BLaER1 treated with 17β-estradiol and CSF1 and Interleukin-3, amounts not matched to agents 10 nM and 100 nM (cell line): Measurements from ENCODE around the gene TMEM9.

Experiments used
- H3K27ac ChIP-seq, 11 experiments: shearing (Covaris generic); formaldehyde crosslinking; 2 replicates each; pipeline ENCODE4 v1.8.1; 2022
- H3K27me3 ChIP-seq, 11 experiments: shearing (Covaris generic); formaldehyde crosslinking; 2 replicates each; pipeline ENCODE4 v1.8.1; 2022
- H3K36me3 ChIP-seq, 11 experiments: shearing (Covaris generic); formaldehyde crosslinking; 2 replicates each; pipeline ENCODE4 v1.8.1; 2022
- H3K4me1 ChIP-seq, 10 experiments: shearing (Covaris generic); formaldehyde crosslinking; 2 replicates each; pipeline ENCODE4 v1.8.1; 2022
- H3K4me2 ChIP-seq, 11 experiments: shearing (Covaris generic); formaldehyde crosslinking; 2 replicates each; pipeline ENCODE4 v1.8.1; 2022
- H3K4me3 ChIP-seq, 10 experiments: shearing (Covaris generic); formaldehyde crosslinking; 2 replicates each; pipeline ENCODE4 v1.8.1; 2022
- H3K9ac ChIP-seq, 11 experiments: shearing (Covaris generic); formaldehyde crosslinking; 2 replicates each; pipeline ENCODE4 v1.8.1; 2022
- H3K9me3 ChIP-seq, 11 experiments: shearing (Covaris generic); formaldehyde crosslinking; replicated peaks in 1 of 11; 2 replicates each; pipeline ENCODE4 v1.8.1; 2022
- H4K20me1 ChIP-seq, 11 experiments: shearing (Covaris generic); formaldehyde crosslinking; 2 replicates each; pipeline ENCODE4 v1.8.1; 2022
- Cebpa-rat ChIP-seq, 11 experiments: shearing (Covaris generic); IDR thresholded peaks; 2 replicates each; pipeline ENCODE4 v1.8.1; 2022

Gene TMEM9

GRCh38 chr1:201111672-201112071 lies 42.6 kb downstream of the TMEM9 start:
- no peaks in the 10 kb centered on the region for H4K20me1 ChIP-seq
- TF ChIP-seq Cebpa-rat (IDR thresholded peaks at IDR 0.05): no peak

GRCh38 chr1:201111156-201111555 lies 43.1 kb downstream of the TMEM9 start:
- no peak overlapping the region for H3K9ac ChIP-seq
- no peak overlapping the region for H3K4me3 ChIP-seq
- peaks cover 0 to 52% (median 32%) of the 10 kb centered on the region in 10 experiments; a peak in 17 of 20 replicates for H3K4me1 ChIP-seq
- TF ChIP-seq Cebpa-rat (IDR thresholded peaks at IDR 0.05): no peak
- H3K27me3 ChIP-seq: peaks cover 0 to 7% (median 0%) of the 10 kb centered on the region in 11 experiments; a peak in 3 of 22 replicates
- peak overlapping the region in 7 of 11 experiments; percentile 33 to 53 (median 47); a peak in 15 of 22 replicates for H3K4me2 ChIP-seq
- no peaks in the 10 kb centered on the region for H3K36me3 ChIP-seq
- no peak overlapping the region for H3K27ac ChIP-seq
- H3K9me3 ChIP-seq: no peaks in the 10 kb centered on the region
- H4K20me1 ChIP-seq: no peaks in the 10 kb centered on the region

More at GRCh38 chr1:201111672-201112071, 42.6 kb downstream of the TMEM9 start:
- H3K4me1 ChIP-seq: peaks cover 0 to 56% (median 32%) of the 10 kb centered on the region in 10 experiments; a peak in 17 of 20 replicates
- H3K27ac ChIP-seq: no peak overlapping the region
- H3K36me3 ChIP-seq: no peaks in the 10 kb centered on the region
- no peaks in the 10 kb centered on the region for H3K9me3 ChIP-seq
- peak overlapping the region in 7 of 11 experiments; percentile 42 to 53 (median 47); a peak in 15 of 22 replicates for H3K4me2 ChIP-seq
- H3K9ac ChIP-seq: no peak overlapping the region
- H3K4me3 ChIP-seq: no peak overlapping the region
- H3K27me3 ChIP-seq: peaks cover 0 to 7% (median 0%) of the 10 kb centered on the region in 11 experiments; a peak in 3 of 22 replicates

- no peak overlapping the region for H3K4me3 ChIP-seq
- peak overlapping the region in 5 of 11 experiments; percentile 33 to 53 (median 47); a peak in 7 of 22 replicates for H3K4me2 ChIP-seq
- H3K9me3 ChIP-seq: no peaks in the 10 kb centered on the region
- H3K4me1 ChIP-seq: peaks cover 0 to 46% (median 31%) of the 10 kb centered on the region in 10 experiments; a peak in 17 of 20 replicates
- H4K20me1 ChIP-seq: no peaks in the 10 kb centered on the region
- no peak overlapping the region for H3K27ac ChIP-seq
- TF ChIP-seq Cebpa-rat (IDR thresholded peaks at IDR 0.05): no peak
- H3K9ac ChIP-seq: no peak overlapping the region
- H3K36me3 ChIP-seq: no peaks in the 10 kb centered on the region
- H3K27me3 ChIP-seq: peaks cover 0 to 7% (median 0%) of the 10 kb centered on the region in 11 experiments; a peak in 3 of 22 replicates
These were observed 43.7 kb downstream of the TMEM9 start for GRCh38 chr1:201110616-201111015.

- Histone ChIP-seq H3K4me2 (no peak overlapping the region), H3K4me3 (no peak overlapping the region), H3K36me3 (no peaks in the 10 kb centered on the region), H3K4me1 (peaks cover 0 to 42% (median 27%) of the 10 kb centered on the region in 10 experiments; a peak in 17 of 20 replicates), H3K9ac (no peak overlapping the region), H3K27me3 (peaks cover 0 to 4% (median 0%) of the 10 kb centered on the region in 11 experiments; a peak in 3 of 22 replicates), H3K27ac (no peak overlapping the region), H3K9me3 (no peaks in the 10 kb centered on the region), H4K20me1 (no peaks in the 10 kb centered on the region)
- no peak for TF ChIP-seq Cebpa-rat (IDR thresholded peaks at IDR 0.05)
These were observed 44.1 kb downstream of the TMEM9 start for GRCh38 chr1:201110138-201110537.

- Histone ChIP-seq H4K20me1 (no peaks in the 10 kb centered on the region), H3K4me2 (no peak overlapping the region), H3K4me1 (peaks cover 0 to 38% (median 24%) of the 10 kb centered on the region in 10 experiments; a peak in 17 of 20 replicates), H3K36me3 (no peaks in the 10 kb centered on the region), H3K27me3 (no peaks in the 10 kb centered on the region), H3K27ac (no peak overlapping the region), H3K9me3 (no peaks in the 10 kb centered on the region), H3K9ac (no peak overlapping the region), H3K4me3 (no peak overlapping the region)
- TF ChIP-seq Cebpa-rat (IDR thresholded peaks at IDR 0.05): no peak
These were observed 44.6 kb downstream of the TMEM9 start for GRCh38 chr1:201109651-201110050.

- H3K4me2 ChIP-seq: peak overlapping the region in 5 of 11 experiments; percentile 5 to 41 (median 19); a peak in 5 of 22 replicates
- no peaks in the 10 kb centered on the region for H3K36me3 ChIP-seq
- no peak overlapping the region for H3K4me3 ChIP-seq
These were observed 45.7 kb downstream of the TMEM9 start for GRCh38 chr1:201108614-201109013.

DNA sequence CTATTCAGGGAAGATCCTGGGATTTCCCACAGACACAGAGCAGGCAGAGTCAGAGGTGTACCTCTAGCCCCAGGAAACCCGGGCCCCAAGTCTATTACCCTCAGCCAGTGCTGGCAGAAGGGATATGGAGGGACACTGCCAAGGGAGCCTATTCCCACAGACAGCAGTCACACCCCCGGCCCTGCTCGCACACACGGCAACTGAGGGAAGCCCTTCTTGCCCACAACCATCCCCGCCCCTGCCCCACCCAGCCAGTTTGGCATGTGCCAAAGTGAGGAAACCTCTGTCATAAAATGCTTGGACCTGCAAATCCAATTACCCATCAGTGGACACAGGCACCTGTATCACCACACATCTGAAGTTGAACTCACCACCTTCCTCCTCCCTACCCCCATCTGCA lies 48.6 kb downstream of the TMEM9 start:
- Histone ChIP-seq H3K4me2 (no peak overlapping the region), H3K27ac (no peak overlapping the region), H3K27me3 (no peaks in the 10 kb centered on the region), H3K4me3 (no peak overlapping the region), H3K9me3 (no peaks in the 10 kb centered on the region), H3K36me3 (no peaks in the 10 kb centered on the region), H4K20me1 (no peaks in the 10 kb centered on the region), H3K4me1 (peaks cover 0 to 20% (median 3%) of the 10 kb centered on the region in 10 experiments; a peak in 7 of 20 replicates), H3K9ac (no peak overlapping the region)
- TF ChIP-seq Cebpa-rat (IDR thresholded peaks at IDR 0.05): no peak

More at GRCh38 chr1:201108614-201109013, 45.7 kb downstream of the TMEM9 start:
- H3K4me1 ChIP-seq: peaks cover 0 to 38% (median 21%) of the 10 kb centered on the region in 10 experiments; a peak in 17 of 20 replicates
- no peaks in the 10 kb centered on the region for H3K9me3 ChIP-seq
- TF ChIP-seq Cebpa-rat (IDR thresholded peaks at IDR 0.05): no peak
- H3K27ac ChIP-seq: no peak overlapping the region
- no peaks in the 10 kb centered on the region for H4K20me1 ChIP-seq
- H3K27me3 ChIP-seq: no peaks in the 10 kb centered on the region
- H3K9ac ChIP-seq: no peak overlapping the region

- H3K27me3 ChIP-seq: no peaks in the 10 kb centered on the region
- H3K36me3 ChIP-seq: no peaks in the 10 kb centered on the region
- no peak overlapping the region for H3K4me3 ChIP-seq
- H4K20me1 ChIP-seq: no peaks in the 10 kb centered on the region; a peak in 1 of 22 replicates
- no peak overlapping the region for H3K4me2 ChIP-seq
- H3K9ac ChIP-seq: no peak overlapping the region
- no peak overlapping the region for H3K27ac ChIP-seq
- peaks cover 0 to 21% (median 2%) of the 10 kb centered on the region in 10 experiments; a peak in 7 of 20 replicates for H3K4me1 ChIP-seq
- H3K9me3 ChIP-seq: no peaks in the 10 kb centered on the region
- TF ChIP-seq Cebpa-rat (IDR thresholded peaks at IDR 0.05): no peak
These were observed 50.1 kb downstream of the TMEM9 start for GRCh38 chr1:201104141-201104540.

GRCh38 chr1:201103666-201104065 lies 50.6 kb downstream of the TMEM9 start:
- Histone ChIP-seq H3K9ac (no peak overlapping the region), H3K27ac (no peak overlapping the region), H3K27me3 (no peaks in the 10 kb centered on the region), H3K4me1 (peaks cover 0 to 18% (median 2%) of the 10 kb centered on the region in 10 experiments; a peak in 7 of 20 replicates), H3K36me3 (no peaks in the 10 kb centered on the region), H4K20me1 (no peaks in the 10 kb centered on the region; a peak in 1 of 22 replicates), H3K9me3 (no peaks in the 10 kb centered on the region), H3K4me2 (no peak overlapping the region), H3K4me3 (no peak overlapping the region)
- TF ChIP-seq Cebpa-rat (IDR thresholded peaks at IDR 0.05): no peak
